Activated CD4-positive, alpha-beta T cell treated with anti-CD3 and anti-CD28 coated beads, Interleukin-2, amount 10 ng/mL, durations not matched to agents 24 days and 14 days (primary cell): ENCODE measurements around the gene CEACAM19. TPM values are rescaled to one million over a fixed set of nuclear protein-coding genes. Genes with fewer than 3 reads are reported as not detected.
"Not testable (repeated sequence)": the region's sequence is repeated elsewhere in the genome, so short reads cannot be mapped to it uniquely, and the experiment has no call there.

Experiments
- DNase-seq: peaks from one replicate; pipeline ENCODE4 v3.0.0; 2022
- H3K27ac Mint-ChIP-seq: one replicate; pipeline ENCODE4 v1.8.0; 2022; ENCODE audit warnings: mild to moderate bottlenecking, mixed read lengths
- H3K27me3 Mint-ChIP-seq: one replicate; pipeline ENCODE4 v1.8.0; 2022; ENCODE audit warnings: mixed read lengths
- H3K36me3 Mint-ChIP-seq: one replicate; pipeline ENCODE4 v1.8.0; 2022; ENCODE audit warnings: low read depth, mild to moderate bottlenecking, mixed read lengths
- H3K4me1 Mint-ChIP-seq: one replicate; pipeline ENCODE4 v1.8.0; 2021; ENCODE audit warnings: mixed read lengths
- H3K4me3 Mint-ChIP-seq: one replicate; pipeline ENCODE4 v1.8.0; 2022; ENCODE audit warnings: mild to moderate bottlenecking, moderate library complexity, mixed read lengths
- H3K9me3 Mint-ChIP-seq: one replicate; pipeline ENCODE4 v1.8.0; 2021; ENCODE audit warnings: mixed read lengths
- intact Hi-C: fragments of 100-400 bp; cut with micrococcal nuclease; formaldehyde crosslinking; loops from one replicate; pipeline ENCODE4 v1.15.1; 2023
- total RNA-seq: library from RNA; stranded (reverse); gene quantifications from 2 replicates; pipeline ENCODE4 v1.2.3, GENCODE V29; 2022

CEACAM19 gene
- total RNA-seq, 1 donor from 2014 or later, result 0.86 TPM

DNA sequence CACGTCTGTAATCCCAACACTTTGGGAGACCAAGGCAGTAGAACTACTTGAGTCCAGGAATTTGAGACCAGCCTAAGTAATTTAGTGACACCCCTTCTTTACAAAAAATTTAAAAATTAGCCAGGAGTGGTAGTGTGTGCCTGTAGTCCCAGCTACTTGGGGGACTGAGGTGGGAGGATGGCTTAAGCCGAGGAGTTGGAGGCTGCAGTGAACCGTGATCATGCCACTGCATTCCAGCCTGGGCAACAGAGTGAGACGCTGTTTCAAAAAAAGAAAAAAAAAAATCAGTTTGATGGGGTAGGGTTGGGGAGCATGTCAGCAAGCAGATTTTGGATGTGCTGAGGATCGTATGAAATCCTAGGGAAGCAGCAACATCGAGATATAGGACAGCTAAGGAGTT, 4.2 kb downstream of the CEACAM19 start:
- intact Hi-C loops, result no loop called here
- no peaks in the 10 kb centered on the region for H3K36me3 Mint-ChIP-seq
- no peak overlapping the region for H3K4me3 Mint-ChIP-seq
- H3K27ac Mint-ChIP-seq, result no peak overlapping the region
- no peak for DNase-seq
- H3K9me3 Mint-ChIP-seq, result no peaks in the 10 kb centered on the region
- H3K4me1 Mint-ChIP-seq, result no peaks in the 10 kb centered on the region
- no peaks in the 10 kb centered on the region for H3K27me3 Mint-ChIP-seq

DNA sequence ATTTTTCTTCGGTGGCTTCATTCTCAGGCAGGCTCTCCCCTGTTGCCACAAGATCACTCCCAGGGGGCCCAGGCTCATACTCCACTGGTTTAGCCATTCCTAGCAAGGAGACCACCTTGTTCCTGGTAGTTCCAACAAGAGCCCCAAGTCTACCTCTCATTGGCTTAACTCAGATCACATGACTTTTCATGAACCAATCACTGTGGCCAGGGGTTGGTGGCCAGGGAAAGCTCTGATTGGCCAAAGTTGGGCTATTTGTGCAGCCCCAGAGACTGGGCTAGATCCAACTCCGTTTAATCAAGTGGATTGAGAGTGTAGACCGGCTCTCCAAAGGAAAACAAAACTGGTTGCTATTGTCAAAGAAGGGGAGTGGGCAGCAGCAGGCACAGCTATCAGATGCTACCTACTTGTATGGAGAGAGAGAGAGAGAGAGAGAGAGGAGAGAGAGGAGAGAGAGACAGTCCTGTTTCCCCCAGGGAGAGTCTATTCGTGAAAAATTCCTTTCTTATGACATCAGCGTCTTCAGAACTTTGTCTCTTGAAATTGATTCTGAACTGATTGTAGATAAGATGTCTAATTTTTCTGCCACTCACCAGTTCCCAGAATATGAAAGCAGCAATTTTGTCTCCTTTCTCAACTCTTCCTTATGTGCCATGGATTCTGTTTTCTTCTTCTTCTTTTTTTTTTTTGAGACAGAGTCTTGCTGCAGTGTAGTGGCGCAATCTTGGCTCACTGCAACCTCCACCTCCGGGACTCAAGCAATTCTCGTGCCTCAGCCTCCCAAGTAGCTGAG, 5.9 kb downstream of the CEACAM19 start:
- Mint-ChIP-seq H3K4me3 (no peak overlapping the region), H3K9me3 (no peaks in the 10 kb centered on the region), H3K36me3 (no peaks in the 10 kb centered on the region), H3K27me3 (peaks cover 3% of the 10 kb centered on the region), H3K27ac (no peak overlapping the region), H3K4me1 (no peaks in the 10 kb centered on the region)
- intact Hi-C loops, result no loop called here
- DNase-seq, result no peak

- no peak overlapping the region for H3K4me3 Mint-ChIP-seq
- H3K4me1 Mint-ChIP-seq, result peaks cover 9% of the 10 kb centered on the region
Measured at GRCh38 chr19:44680536-44680935, 9.3 kb downstream of the CEACAM19 start.

GRCh38 chr19:44681992-44682790, 10.9 kb downstream of the CEACAM19 start:
- peaks cover 9% of the 10 kb centered on the region for H3K4me1 Mint-ChIP-seq
- H3K27me3 Mint-ChIP-seq, result peaks cover 10% of the 10 kb centered on the region
- no peak overlapping the region for H3K4me3 Mint-ChIP-seq
- intact Hi-C loops, result no loop called here
- DNase-seq, result no peak
- no peak overlapping the region for H3K27ac Mint-ChIP-seq
- no peaks in the 10 kb centered on the region for H3K9me3 Mint-ChIP-seq
- no peaks in the 10 kb centered on the region for H3K36me3 Mint-ChIP-seq

More at GRCh38 chr19:44680536-44680935, 9.3 kb downstream of the CEACAM19 start:
- DNase-seq, result no peak
- Mint-ChIP-seq H3K27ac (no peak overlapping the region), H3K9me3 (no peaks in the 10 kb centered on the region), H3K36me3 (no peaks in the 10 kb centered on the region), H3K27me3 (peaks cover 6% of the 10 kb centered on the region)
- intact Hi-C loops, result no loop called here

GRCh38 chr19:44682807-44683206, 11.5 kb downstream of the CEACAM19 start:
- Mint-ChIP-seq H3K27me3 (peaks cover 11% of the 10 kb centered on the region), H3K4me3 (no peak overlapping the region), H3K27ac (no peak overlapping the region), H3K36me3 (no peaks in the 10 kb centered on the region), H3K4me1 (peaks cover 9% of the 10 kb centered on the region), H3K9me3 (no peaks in the 10 kb centered on the region)
- DNase-seq, result no peak
- intact Hi-C loops, result no loop called here

GRCh38 chr19:44683434-44684210, 12.3 kb downstream of the CEACAM19 start:
- no peak for DNase-seq
- Mint-ChIP-seq H3K27ac (no peak overlapping the region), H3K4me3 (no peak overlapping the region), H3K9me3 (no peaks in the 10 kb centered on the region), H3K27me3 (peaks cover 15% of the 10 kb centered on the region), H3K4me1 (peaks cover 9% of the 10 kb centered on the region), H3K36me3 (no peaks in the 10 kb centered on the region)
- intact Hi-C loops, result no loop called here

- Mint-ChIP-seq H3K27me3 (peaks cover 16% of the 10 kb centered on the region), H3K4me1 (peaks cover 14% of the 10 kb centered on the region)
- H3K36me3 Mint-ChIP-seq, H3K4me3 Mint-ChIP-seq, H3K9me3 Mint-ChIP-seq, intact Hi-C loops, DNase-seq, H3K27ac Mint-ChIP-seq: not testable (repeated sequence)
Measured at GRCh38 chr19:44684396-44684795, 13.1 kb downstream of the CEACAM19 start.

- H3K4me3 Mint-ChIP-seq, result no peak overlapping the region
- no peak overlapping the region for H3K27ac Mint-ChIP-seq
Measured at GRCh38 chr19:44684892-44685863, 13.9 kb downstream of the CEACAM19 start.

GRCh38 chr19:44685877-44686276, 14.6 kb downstream of the CEACAM19 start:
- intact Hi-C loops, result no loop called here
- Mint-ChIP-seq H3K9me3 (no peaks in the 10 kb centered on the region), H3K27me3 (peaks cover 16% of the 10 kb centered on the region)

More at GRCh38 chr19:44684892-44685863, 13.9 kb downstream of the CEACAM19 start:
- peak; percentile 67 for DNase-seq
- H3K4me1 Mint-ChIP-seq, result peaks cover 21% of the 10 kb centered on the region
- no peaks in the 10 kb centered on the region for H3K9me3 Mint-ChIP-seq
- peaks cover 16% of the 10 kb centered on the region for H3K27me3 Mint-ChIP-seq
- no peaks in the 10 kb centered on the region for H3K36me3 Mint-ChIP-seq
- intact Hi-C loops, result no loop called here

DNA sequence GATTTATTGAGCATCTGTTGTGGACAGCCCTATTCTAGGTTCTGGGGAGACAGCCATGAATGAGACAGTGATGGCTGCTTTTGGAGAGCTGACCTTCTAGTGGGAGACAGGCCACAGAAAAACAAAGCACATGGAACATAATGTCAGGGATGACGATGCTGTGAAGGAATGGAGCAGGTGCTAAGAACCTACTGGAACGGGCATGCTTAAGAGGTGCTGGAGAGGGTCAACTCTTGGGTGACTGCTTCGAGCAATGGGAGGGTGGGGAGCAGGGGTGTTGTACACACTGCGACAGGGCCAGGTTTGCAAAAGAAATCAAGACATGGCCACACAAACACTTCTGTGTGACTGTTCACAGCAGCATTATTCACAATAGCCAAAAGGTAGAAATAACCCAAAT, 15.6 kb downstream of the CEACAM19 start:
- no peaks in the 10 kb centered on the region for H3K9me3 Mint-ChIP-seq
- intact Hi-C loops, result no loop called here

More at GRCh38 chr19:44685877-44686276, 14.6 kb downstream of the CEACAM19 start:
- H3K4me3 Mint-ChIP-seq, result no peak overlapping the region
- H3K36me3 Mint-ChIP-seq, result no peaks in the 10 kb centered on the region
- DNase-seq, result no peak
- no peak overlapping the region for H3K27ac Mint-ChIP-seq
- H3K4me1 Mint-ChIP-seq, result peaks cover 21% of the 10 kb centered on the region

DNA sequence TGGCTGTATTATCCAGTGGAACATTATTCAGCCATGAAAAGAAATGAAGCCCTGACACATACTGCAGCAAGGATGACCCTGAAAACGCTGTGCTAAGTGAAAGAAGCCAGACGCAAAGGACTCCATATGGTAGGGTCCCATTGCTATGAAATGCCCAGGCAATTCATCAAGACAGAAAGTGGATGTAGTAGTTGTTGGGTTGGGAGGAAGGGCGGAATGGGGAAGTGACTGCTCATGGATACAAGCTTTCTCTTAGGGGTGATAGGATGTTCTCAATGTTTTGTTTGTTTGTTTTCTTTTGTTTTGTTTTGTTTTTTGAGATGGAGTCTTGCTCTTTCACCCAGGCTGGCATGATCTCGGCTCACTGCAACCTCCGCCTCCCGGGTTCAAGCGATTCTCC, 16.6 kb downstream of the CEACAM19 start:
- Mint-ChIP-seq H3K36me3 (no peaks in the 10 kb centered on the region), H3K4me1 (peaks cover 35% of the 10 kb centered on the region)

More for the DNA sequence above, 15.6 kb downstream of the CEACAM19 start:
- H3K27me3 Mint-ChIP-seq, result peaks cover 13% of the 10 kb centered on the region
- H3K27ac Mint-ChIP-seq, result no peak overlapping the region
- H3K4me1 Mint-ChIP-seq, result peaks cover 26% of the 10 kb centered on the region
- no peak overlapping the region for H3K4me3 Mint-ChIP-seq
- H3K36me3 Mint-ChIP-seq, result no peaks in the 10 kb centered on the region
- no peak for DNase-seq

GRCh38 chr19:44689290-44690130, 18.2 kb downstream of the CEACAM19 start:
- no peaks in the 10 kb centered on the region for H3K36me3 Mint-ChIP-seq
- H3K4me3 Mint-ChIP-seq, result no peak overlapping the region
- DNase-seq, result peak; percentile 93
- peaks cover 12% of the 10 kb centered on the region for H3K27me3 Mint-ChIP-seq
- H3K4me1 Mint-ChIP-seq, result peaks cover 39% of the 10 kb centered on the region
- no peaks in the 10 kb centered on the region for H3K9me3 Mint-ChIP-seq
- intact Hi-C loops, result loop anchor here (1.0 kb wide), 1 partner anchor 155 kb away; no protein-coding TSS in a partner anchor
- H3K27ac Mint-ChIP-seq, result peak overlapping the region; percentile 27

More for the DNA sequence above, 16.6 kb downstream of the CEACAM19 start:
- intact Hi-C loops, result no loop called here
- no peak for DNase-seq
- H3K27me3 Mint-ChIP-seq, result peaks cover 13% of the 10 kb centered on the region
- no peak overlapping the region for H3K4me3 Mint-ChIP-seq
- no peaks in the 10 kb centered on the region for H3K9me3 Mint-ChIP-seq
- H3K27ac Mint-ChIP-seq, result no peak overlapping the region
